VCaP (cell line): Measurements from ENCODE around the gene CNNM2.
"Not testable (repeated sequence)": the region's sequence is repeated elsewhere in the genome, so short reads cannot be mapped to it uniquely, and the experiment has no call there.

Experiments used
- H3K27ac ChIP-seq: fragments of 450-650 bp; 2 replicates; pipeline ENCODE4 v1.5.1; 2017
- TF ChIP-seq, protein P1 (sequence below): fragments of 450-650 bp; conservative IDR thresholded peaks from 2 replicates; pipeline ENCODE4 v1.5.1; 2017; ENCODE audit warnings: mild to moderate bottlenecking, moderate library complexity

The CNNM2 gene

GRCh38 chr10:102970562-102971340 is 52.7 kb downstream of the CNNM2 start:
- TF ChIP-seq, protein P1, sequence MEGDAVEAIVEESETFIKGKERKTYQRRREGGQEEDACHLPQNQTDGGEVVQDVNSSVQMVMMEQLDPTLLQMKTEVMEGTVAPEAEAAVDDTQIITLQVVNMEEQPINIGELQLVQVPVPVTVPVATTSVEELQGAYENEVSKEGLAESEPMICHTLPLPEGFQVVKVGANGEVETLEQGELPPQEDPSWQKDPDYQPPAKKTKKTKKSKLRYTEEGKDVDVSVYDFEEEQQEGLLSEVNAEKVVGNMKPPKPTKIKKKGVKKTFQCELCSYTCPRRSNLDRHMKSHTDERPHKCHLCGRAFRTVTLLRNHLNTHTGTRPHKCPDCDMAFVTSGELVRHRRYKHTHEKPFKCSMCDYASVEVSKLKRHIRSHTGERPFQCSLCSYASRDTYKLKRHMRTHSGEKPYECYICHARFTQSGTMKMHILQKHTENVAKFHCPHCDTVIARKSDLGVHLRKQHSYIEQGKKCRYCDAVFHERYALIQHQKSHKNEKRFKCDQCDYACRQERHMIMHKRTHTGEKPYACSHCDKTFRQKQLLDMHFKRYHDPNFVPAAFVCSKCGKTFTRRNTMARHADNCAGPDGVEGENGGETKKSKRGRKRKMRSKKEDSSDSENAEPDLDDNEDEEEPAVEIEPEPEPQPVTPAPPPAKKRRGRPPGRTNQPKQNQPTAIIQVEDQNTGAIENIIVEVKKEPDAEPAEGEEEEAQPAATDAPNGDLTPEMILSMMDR = no peak
- H3K27ac ChIP-seq = no peak overlapping the region

DNA sequence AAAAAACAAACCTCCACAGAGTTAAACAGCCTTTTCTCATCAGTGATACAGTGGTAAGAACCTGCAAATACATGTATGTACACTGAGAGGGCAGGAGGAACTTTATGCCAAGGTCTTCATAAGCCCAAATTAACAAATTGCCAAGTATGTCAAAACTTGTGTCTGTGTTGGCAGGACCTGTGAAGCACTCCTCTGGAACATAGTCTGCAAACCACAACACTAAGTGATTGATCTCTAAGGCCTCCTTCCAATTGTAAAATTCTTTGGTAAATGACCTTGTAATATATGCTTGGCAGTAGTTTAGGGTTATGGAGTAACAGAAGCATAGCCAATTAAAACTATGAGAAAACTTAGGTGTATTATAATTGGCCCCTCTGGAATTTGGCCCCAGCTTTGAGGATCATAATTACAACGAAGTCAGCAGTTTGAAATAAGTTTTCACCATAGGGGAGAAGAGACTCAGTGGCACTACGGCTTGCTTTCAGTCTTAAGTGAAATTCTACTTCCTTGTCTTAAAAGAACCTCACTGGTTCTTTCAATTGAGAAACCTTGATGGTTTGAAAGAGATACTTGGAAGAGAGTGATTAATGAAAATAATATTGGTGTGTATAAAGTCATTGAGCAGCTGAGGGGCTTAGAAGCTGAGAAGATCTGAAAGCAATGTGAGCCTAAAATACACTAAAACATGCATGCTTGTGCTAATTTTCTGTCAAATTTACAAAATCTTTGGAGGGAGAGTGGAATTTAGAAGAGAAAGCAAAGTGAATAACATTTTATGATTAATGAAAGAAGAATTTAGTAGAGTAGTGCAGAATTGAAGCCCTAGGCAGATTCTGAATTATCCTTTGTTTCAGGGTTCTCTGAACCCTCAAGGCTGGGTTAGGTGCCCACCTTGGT is 57.6 kb downstream of the CNNM2 start:
- TF ChIP-seq, protein P1 = no peak
- H3K27ac ChIP-seq = no peak overlapping the region

GRCh38 chr10:102976380-102976726 is 58.3 kb downstream of the CNNM2 start:
- not testable (repeated sequence) for H3K27ac ChIP-seq

GRCh38 chr10:102982296-102982695 is 64.2 kb downstream of the CNNM2 start:
- peak overlapping the region; percentile 66 for H3K27ac ChIP-seq
- TF ChIP-seq, protein P1 = no peak

GRCh38 chr10:102984086-102984485 is 66.0 kb downstream of the CNNM2 start:
- TF ChIP-seq, protein P1 = no peak

DNA sequence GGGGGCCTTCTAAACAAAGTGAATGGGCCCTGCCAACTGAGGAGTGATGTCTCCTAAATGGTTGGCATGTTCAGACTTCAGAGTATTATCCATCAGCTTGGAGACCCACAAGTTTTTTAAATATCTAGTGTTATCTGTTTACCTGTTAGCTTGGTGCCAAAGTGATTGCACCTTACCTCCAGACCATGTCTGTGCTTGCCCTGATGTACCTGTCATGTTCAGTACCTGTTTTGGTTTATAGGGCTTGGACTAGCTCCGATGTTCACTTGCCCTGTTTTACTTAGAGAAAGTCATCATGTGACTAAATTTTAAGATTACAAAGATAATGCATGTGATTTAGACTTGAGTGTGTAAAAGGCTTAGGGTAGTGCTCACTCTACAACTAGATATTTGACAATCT is 67.7 kb downstream of the CNNM2 start:
- TF ChIP-seq, protein P1 = no peak
- 0 out of 2 replicates have a peak overlapping the region, but pooled peaks have one; percentile 66 for H3K27ac ChIP-seq

More at GRCh38 chr10:102984086-102984485, 66.0 kb downstream of the CNNM2 start:
- H3K27ac ChIP-seq = peak overlapping the region; percentile 66

- TF ChIP-seq, protein P1 = no peak
- peak overlapping the region; percentile 62 for H3K27ac ChIP-seq
These were observed 70.6 kb downstream of the CNNM2 start for GRCh38 chr10:102988404-102989314.
